GM23338 (cell line): ENCODE results near the gene CATSPERD.

Source experiments
- CREB1 ChIP-seq: fragments of 250-450 bp; sonication (Bioruptor Pico); IDR thresholded peaks from 2 replicates; pipeline ENCODE4 v1.5.0; 2020; ENCODE audit warnings: low read depth, mild to moderate bottlenecking, moderate library complexity
- CTCF ChIP-seq, 2 experiments: fragments of 200-600 bp in 1 of 2; sonication (generic) in 1 of 2; conservative IDR thresholded peaks; 2 replicates each; pipeline versions ENCODE4 v1.5.1 to v1.6.1; 2016 to 2017; ENCODE audit warnings: antibody characterized with exemption in 2 of 2, low read depth in 2 of 2, mild to moderate bottlenecking in 2 of 2, moderate library complexity in 1 of 2
- EZH2 ChIP-seq: fragments of 200-600 bp; sonication (generic); IDR thresholded peaks from one replicate; pipeline ENCODE4 v1.8.0; 2017; ENCODE audit warnings: antibody characterized with exemption, mild to moderate bottlenecking, low read depth; ENCODE audit not compliant: unreplicated experiment
- EZH2phosphoT487 ChIP-seq: fragments of 200-600 bp; sonication (generic); IDR thresholded peaks from one replicate; pipeline ENCODE4 v1.8.1; 2018; ENCODE audit warnings: antibody characterized with exemption; ENCODE audit not compliant: unreplicated experiment
- NANOG ChIP-seq: IDR thresholded peaks from 2 replicates; pipeline ENCODE4 v1.6.1; 2016; ENCODE audit warnings: antibody characterized with exemption, borderline replicate concordance
- POLR2AphosphoS5 ChIP-seq: IDR thresholded peaks from 2 replicates; pipeline ENCODE4 v1.6.1; 2016; ENCODE audit warnings: antibody characterized with exemption, low read depth
- STAT1 ChIP-seq: IDR thresholded peaks from one replicate; pipeline ENCODE4 v1.6.1; 2016; ENCODE audit warnings: antibody characterized with exemption; ENCODE audit not compliant: unreplicated experiment
- ZNF114 ChIP-seq: fragments of 250-450 bp; sonication (Bioruptor Pico); IDR thresholded peaks from 2 replicates; pipeline ENCODE4 v1.5.0; 2020; ENCODE audit warnings: mild to moderate bottlenecking, moderate library complexity
- TF ChIP-seq, protein P1 (sequence below): IDR thresholded peaks from one replicate; pipeline ENCODE4 v1.6.1; 2018; ENCODE audit warnings: antibody characterized with exemption; ENCODE audit not compliant: unreplicated experiment
- TF ChIP-seq, protein P2 (sequence below): IDR thresholded peaks from 2 replicates; pipeline ENCODE4 v1.6.1; 2016; ENCODE audit warnings: antibody characterized with exemption

- TF ChIP-seq POLR2AphosphoS5 = no peak
- no peak for TF ChIP-seq CTCF (conservative IDR thresholded peaks at IDR 0.05; ENCODE audit: low read depth in 2 of 2)
- TF ChIP-seq, protein P1, sequence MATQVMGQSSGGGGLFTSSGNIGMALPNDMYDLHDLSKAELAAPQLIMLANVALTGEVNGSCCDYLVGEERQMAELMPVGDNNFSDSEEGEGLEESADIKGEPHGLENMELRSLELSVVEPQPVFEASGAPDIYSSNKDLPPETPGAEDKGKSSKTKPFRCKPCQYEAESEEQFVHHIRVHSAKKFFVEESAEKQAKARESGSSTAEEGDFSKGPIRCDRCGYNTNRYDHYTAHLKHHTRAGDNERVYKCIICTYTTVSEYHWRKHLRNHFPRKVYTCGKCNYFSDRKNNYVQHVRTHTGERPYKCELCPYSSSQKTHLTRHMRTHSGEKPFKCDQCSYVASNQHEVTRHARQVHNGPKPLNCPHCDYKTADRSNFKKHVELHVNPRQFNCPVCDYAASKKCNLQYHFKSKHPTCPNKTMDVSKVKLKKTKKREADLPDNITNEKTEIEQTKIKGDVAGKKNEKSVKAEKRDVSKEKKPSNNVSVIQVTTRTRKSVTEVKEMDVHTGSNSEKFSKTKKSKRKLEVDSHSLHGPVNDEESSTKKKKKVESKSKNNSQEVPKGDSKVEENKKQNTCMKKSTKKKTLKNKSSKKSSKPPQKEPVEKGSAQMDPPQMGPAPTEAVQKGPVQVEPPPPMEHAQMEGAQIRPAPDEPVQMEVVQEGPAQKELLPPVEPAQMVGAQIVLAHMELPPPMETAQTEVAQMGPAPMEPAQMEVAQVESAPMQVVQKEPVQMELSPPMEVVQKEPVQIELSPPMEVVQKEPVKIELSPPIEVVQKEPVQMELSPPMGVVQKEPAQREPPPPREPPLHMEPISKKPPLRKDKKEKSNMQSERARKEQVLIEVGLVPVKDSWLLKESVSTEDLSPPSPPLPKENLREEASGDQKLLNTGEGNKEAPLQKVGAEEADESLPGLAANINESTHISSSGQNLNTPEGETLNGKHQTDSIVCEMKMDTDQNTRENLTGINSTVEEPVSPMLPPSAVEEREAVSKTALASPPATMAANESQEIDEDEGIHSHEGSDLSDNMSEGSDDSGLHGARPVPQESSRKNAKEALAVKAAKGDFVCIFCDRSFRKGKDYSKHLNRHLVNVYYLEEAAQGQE = no peak
- TF ChIP-seq, protein P2, sequence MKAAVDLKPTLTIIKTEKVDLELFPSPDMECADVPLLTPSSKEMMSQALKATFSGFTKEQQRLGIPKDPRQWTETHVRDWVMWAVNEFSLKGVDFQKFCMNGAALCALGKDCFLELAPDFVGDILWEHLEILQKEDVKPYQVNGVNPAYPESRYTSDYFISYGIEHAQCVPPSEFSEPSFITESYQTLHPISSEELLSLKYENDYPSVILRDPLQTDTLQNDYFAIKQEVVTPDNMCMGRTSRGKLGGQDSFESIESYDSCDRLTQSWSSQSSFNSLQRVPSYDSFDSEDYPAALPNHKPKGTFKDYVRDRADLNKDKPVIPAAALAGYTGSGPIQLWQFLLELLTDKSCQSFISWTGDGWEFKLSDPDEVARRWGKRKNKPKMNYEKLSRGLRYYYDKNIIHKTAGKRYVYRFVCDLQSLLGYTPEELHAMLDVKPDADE = no peak
- TF ChIP-seq EZH2 = no peak
- no peak for TF ChIP-seq EZH2phosphoT487
- TF ChIP-seq NANOG = no peak
- TF ChIP-seq ZNF114 (CRISPR knock-in tag) = no peak
- TF ChIP-seq CREB1 (CRISPR knock-in tag) = no peak
- TF ChIP-seq STAT1 = no peak
Measured at GRCh38 chr19:5705552-5705951, 14.9 kb upstream of the CATSPERD start.
